GM21447 (cell line): ENCODE measurements around the gene IGLL1.

Source experiments
- ATAC-seq: cut with Tn5 transposase; IDR thresholded peaks from one replicate; pipeline ENCODE4 v1.9.1; 2021; ENCODE audit not compliant: unreplicated experiment

The IGLL1 gene

GRCh38 chr22:23530766-23531282, 49.3 kb downstream of the IGLL1 start:
- no peak for ATAC-seq

DNA sequence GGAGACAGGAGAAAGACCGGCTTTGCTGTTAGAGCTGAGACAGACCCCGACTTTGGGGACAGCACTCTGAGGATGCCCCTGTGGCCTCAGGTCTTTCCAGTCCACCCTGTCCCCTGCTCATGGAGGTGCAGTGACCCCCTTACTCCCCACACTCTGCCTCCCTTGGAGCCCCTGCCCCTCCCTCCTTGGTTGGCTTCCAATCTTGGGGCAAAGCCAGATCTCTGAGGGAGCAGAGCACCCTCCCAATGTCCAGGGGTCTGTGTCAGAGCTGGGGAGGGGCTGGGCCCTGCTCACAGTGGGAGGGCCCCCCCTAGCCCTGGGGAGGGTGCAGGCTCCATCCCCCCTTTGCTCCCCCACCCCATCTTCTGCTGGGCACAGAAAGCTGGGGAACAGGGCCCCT, 50.0 kb downstream of the IGLL1 start:
- no peak for ATAC-seq

GRCh38 chr22:23529166-23530103, 50.7 kb downstream of the IGLL1 start:
- ATAC-seq = no peak

DNA sequence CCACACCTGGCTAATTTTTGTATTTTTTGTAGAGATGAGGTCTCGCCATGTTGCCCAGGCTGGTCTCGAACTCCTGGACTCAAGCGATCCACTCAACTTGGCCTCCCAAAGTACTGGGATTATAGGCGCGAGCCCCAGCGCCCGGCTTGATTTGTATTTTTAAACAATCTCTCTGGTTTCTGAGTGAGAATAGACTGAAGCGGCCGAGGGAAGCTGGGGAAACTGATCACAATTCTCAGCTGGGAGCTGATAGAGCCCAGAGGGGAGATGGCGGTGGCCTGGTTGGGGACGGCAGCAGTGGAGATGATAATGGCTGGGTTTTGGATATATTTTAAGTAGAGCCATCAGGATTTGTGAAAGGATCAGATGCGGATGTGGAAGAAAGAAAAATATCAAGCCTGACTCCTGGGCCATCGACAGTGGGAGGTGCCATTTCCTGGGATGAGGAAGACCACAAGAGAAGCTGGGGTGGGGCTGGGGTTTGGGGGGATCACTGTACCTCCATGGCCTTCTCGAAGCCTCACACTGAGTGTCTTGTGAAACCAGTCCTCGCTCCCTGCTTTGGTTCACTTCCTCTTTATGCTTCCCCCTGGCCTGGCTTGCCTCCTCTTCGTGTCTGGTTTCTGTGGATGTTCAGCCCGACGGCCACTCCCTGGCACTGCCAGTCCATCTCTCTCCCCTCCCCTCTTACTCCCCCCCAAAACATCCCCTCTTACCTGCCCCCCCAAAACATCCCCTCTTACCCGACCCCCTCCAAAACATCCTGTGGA, 51.9 kb downstream of the IGLL1 start:
- ATAC-seq = no peak

DNA sequence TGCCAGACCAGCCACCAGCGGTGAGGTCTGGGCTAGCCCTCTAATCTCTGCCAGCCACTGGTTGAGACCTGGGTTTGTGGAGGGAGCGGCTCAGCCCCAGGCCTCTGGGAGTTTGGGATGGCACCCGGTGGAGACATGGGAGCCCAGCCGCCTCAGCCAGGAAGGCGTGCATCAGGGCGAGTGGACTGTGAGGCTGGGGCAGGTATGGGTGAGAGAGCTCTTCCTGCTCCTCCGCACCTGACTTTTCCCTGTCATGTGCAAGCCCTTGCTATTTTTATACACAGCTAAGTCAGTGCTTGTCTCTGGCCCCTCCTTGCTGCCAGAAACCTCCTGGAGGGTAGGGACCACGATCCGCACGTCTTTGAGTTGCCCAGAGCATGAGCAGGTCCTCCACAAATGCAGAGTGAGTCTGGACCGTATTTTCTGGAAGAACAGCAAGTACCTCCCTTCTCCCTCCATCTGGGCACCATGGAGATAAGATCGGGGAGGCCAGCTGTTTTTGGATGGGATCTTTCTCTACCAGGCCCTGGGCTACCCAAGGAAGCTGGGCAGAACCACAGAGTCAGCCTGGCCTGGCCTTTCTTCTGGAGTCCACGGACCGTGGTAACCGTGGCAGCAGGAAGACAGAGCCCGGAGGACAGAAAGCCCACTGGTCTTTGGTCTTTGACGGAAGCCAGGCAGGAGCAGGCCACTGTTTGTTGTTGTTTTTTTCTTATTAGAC, 53.3 kb downstream of the IGLL1 start:
- no peak for ATAC-seq

DNA sequence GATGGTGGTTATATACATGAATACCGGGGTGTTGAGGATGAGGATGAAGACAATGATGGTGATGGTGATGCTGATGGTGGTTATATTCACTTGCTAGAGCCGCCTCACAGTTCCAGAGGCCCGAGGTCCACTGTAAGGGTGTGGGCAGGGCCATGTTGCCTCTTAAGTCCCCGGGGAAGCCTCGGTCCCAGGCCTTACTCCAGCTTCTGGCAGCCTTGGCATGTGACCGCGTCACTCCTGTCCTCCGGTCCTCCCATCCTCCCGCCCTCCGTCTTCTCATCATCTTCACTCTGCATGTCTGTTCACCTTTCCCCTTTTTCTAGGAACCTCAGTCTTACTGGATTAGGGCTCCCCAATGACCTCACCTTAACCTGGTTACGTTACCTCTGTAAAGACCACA, 54.6 kb downstream of the IGLL1 start:
- ATAC-seq = no peak

- ATAC-seq = no peak
Observed at GRCh38 chr22:23524226-23524625, 55.9 kb downstream of the IGLL1 start.

GRCh38 chr22:23523713-23524112, 56.4 kb downstream of the IGLL1 start:
- ATAC-seq = no peak
